Esophagus muscularis mucosa (tissue), 4 donors: Measurements from ENCODE around the gene DIO3. TPM values are rescaled to one million over a fixed set of nuclear protein-coding genes. Genes with fewer than 3 reads are reported as not detected.

Experiments
- DNase-seq: peaks from one replicate; pipeline ENCODE4 v3.0.0-alpha.2; 2017; ENCODE audit errors: extremely low spot score
- H3K27ac ChIP-seq, 4 donors: fragments of 200-600 bp; sonication (generic); replicated peaks in 1 of 4; 1 replicate in 3 of 4; 2 replicates in 1 of 4; pipeline ENCODE4 v1.5.1; 2016 to 2019; ENCODE audit warnings: mild to moderate bottlenecking in 1 of 4
- H3K27me3 ChIP-seq, 4 donors: fragments of 200-600 bp; sonication (generic); one replicate each; pipeline versions ENCODE4 v1.5.1 to v1.6.0; 2016 to 2019
- H3K36me3 ChIP-seq, 4 donors: fragments of 200-600 bp; sonication (generic); one replicate each; pipeline ENCODE4 v1.5.1; 2016 to 2019
- H3K4me1 ChIP-seq, 4 donors: fragments of 200-600 bp; sonication (generic); one replicate each; pipeline ENCODE4 v1.5.1; 2016 to 2019
- H3K4me3 ChIP-seq, 4 donors: fragments of 200-600 bp; sonication (generic); 1 replicate in 2 of 4; 2 replicates in 2 of 4; pipeline ENCODE4 v1.5.1; 2016 to 2019; ENCODE audit warnings: mild to moderate bottlenecking in 4 of 4, moderate library complexity in 1 of 4
- H3K9me3 ChIP-seq, 4 donors: fragments of 200-600 bp; sonication (generic); 1 replicate in 3 of 4; 2 replicates in 1 of 4; pipeline ENCODE4 v1.5.1; 2016 to 2019
- CTCF ChIP-seq, 3 experiments: fragments of 200-600 bp in 2 of 3; fragments of 450-650 bp in 1 of 3; sonication (generic) in 2 of 3; IDR thresholded peaks; one replicate each; pipeline ENCODE4 v1.5.1; 2017 to 2019; ENCODE audit warnings: antibody characterized with exemption in 3 of 3, mild to moderate bottlenecking in 2 of 3, moderate library complexity in 1 of 3
- EP300 ChIP-seq: sonication (generic); formaldehyde crosslinking; IDR thresholded peaks from one replicate; pipeline ENCODE4 v1.6.1; 2017; ENCODE audit warnings: antibody characterized with exemption
- POLR2A ChIP-seq: fragments of 450-650 bp; IDR thresholded peaks from one replicate; pipeline ENCODE4 v1.6.1; 2017; ENCODE audit warnings: antibody characterized with exemption, moderate library complexity, mild to moderate bottlenecking, low read depth
- POLR2AphosphoS5 ChIP-seq, 2 donors: sonication (generic); formaldehyde crosslinking; IDR thresholded peaks; one replicate each; pipeline ENCODE4 v1.6.1; 2017; ENCODE audit warnings: antibody characterized with exemption in 2 of 2
- WGBS: methylation state at CpG from one replicate; pipeline ENCODE4 v1.1.5; 2018; 5-methylcytosine and 5-hydroxymethylcytosine counted together
- intact Hi-C: fragments of 100-400 bp; cut with DNase I; formaldehyde crosslinking; loops from one replicate; pipeline ENCODE4 v1.15.1; 2023
- total RNA-seq, 4 donors: library from RNA; depleted of rRNA; stranded (reverse); fragments of >200 nt; gene quantifications; one replicate each; pipeline versions ENCODE4 v1.1.0 to v1.2.1, GENCODE V29; 2016

The DIO3 gene
- total RNA-seq, 4 donors from 2014 or later: 0.99 to 1.7 (median 1.2) TPM

GRCh38 chr14:101589486-101590015 lies 28.3 kb downstream of the DIO3 start:
- no peak for DNase-seq
- no peaks in the 10 kb centered on the region for H3K36me3 ChIP-seq
- WGBS: 70% methylated on average over 3 of the region's 3 CpGs
- intact Hi-C loops: no loop called here
- TF ChIP-seq EP300 (no peak), POLR2A (no peak), CTCF (IDR thresholded peaks at IDR 0.05) (no peak), POLR2AphosphoS5 (IDR thresholded peaks at IDR 0.05) (no peak)
- H3K4me3 ChIP-seq: no peak overlapping the region
- no peaks in the 10 kb centered on the region for H3K4me1 ChIP-seq
- no peak overlapping the region for H3K27ac ChIP-seq
- H3K9me3 ChIP-seq: peaks cover 0 to 2% (median 0%) of the 10 kb centered on the region in 4 donors
- H3K27me3 ChIP-seq: peaks cover 0 to 15% (median 0%) of the 10 kb centered on the region in 4 donors

GRCh38 chr14:101590062-101590461 lies 28.8 kb downstream of the DIO3 start:
- H3K36me3 ChIP-seq: no peaks in the 10 kb centered on the region
- H3K4me3 ChIP-seq: no peak overlapping the region
- H3K9me3 ChIP-seq: peaks cover 0 to 6% (median 1%) of the 10 kb centered on the region in 4 donors
- H3K27me3 ChIP-seq: peaks cover 0 to 11% (median 0%) of the 10 kb centered on the region in 4 donors
- intact Hi-C loops: no loop called here
- DNase-seq: no peak
- no peak overlapping the region for H3K27ac ChIP-seq
- WGBS: 94% methylated on average over 2 of the region's 9 CpGs
- H3K4me1 ChIP-seq: no peaks in the 10 kb centered on the region
- TF ChIP-seq CTCF (IDR thresholded peaks at IDR 0.05): no peak
- TF ChIP-seq POLR2AphosphoS5 (IDR thresholded peaks at IDR 0.05): no peak
- TF ChIP-seq POLR2A: no peak

- Histone ChIP-seq H3K9me3 (peaks cover 0 to 6% (median 3%) of the 10 kb centered on the region in 4 donors), H3K4me1 (no peaks in the 10 kb centered on the region), H3K27ac (no peak overlapping the region), H3K27me3 (peaks cover 0 to 7% (median 0%) of the 10 kb centered on the region in 4 donors), H3K36me3 (no peaks in the 10 kb centered on the region), H3K4me3 (no peak overlapping the region)
- TF ChIP-seq EP300: no peak
- TF ChIP-seq POLR2AphosphoS5 (IDR thresholded peaks at IDR 0.05): no peak
- no peak for TF ChIP-seq CTCF (IDR thresholded peaks at IDR 0.05)
- no peak for TF ChIP-seq POLR2A
- intact Hi-C loops: no loop called here
- DNase-seq: no peak
- WGBS: 92% methylated on average over 13 of the region's 14 CpGs
Measured at GRCh38 chr14:101590616-101591015, 29.3 kb downstream of the DIO3 start.

- WGBS: 67% methylated on average over 4 of the region's 5 CpGs
- Histone ChIP-seq H3K27ac (no peak overlapping the region), H3K36me3 (no peaks in the 10 kb centered on the region), H3K9me3 (peaks cover 0 to 6% (median 3%) of the 10 kb centered on the region in 4 donors), H3K27me3 (peaks cover 0 to 2% (median 0%) of the 10 kb centered on the region in 4 donors), H3K4me1 (no peaks in the 10 kb centered on the region), H3K4me3 (no peak overlapping the region)
- intact Hi-C loops: no loop called here
- TF ChIP-seq CTCF (IDR thresholded peaks at IDR 0.05) (no peak), POLR2AphosphoS5 (IDR thresholded peaks at IDR 0.05) (no peak), POLR2A (no peak), EP300 (no peak)
- no peak for DNase-seq
Measured at GRCh38 chr14:101591121-101591520, 29.8 kb downstream of the DIO3 start.

- intact Hi-C loops: no loop called here
- no peak overlapping the region for H3K27ac ChIP-seq
- WGBS: 92% methylated on average over 5 of the region's 5 CpGs
- peaks cover 0 to 6% (median 3%) of the 10 kb centered on the region in 4 donors for H3K9me3 ChIP-seq
- no peak for DNase-seq
- H3K4me1 ChIP-seq: no peaks in the 10 kb centered on the region
- no peak overlapping the region for H3K4me3 ChIP-seq
- H3K36me3 ChIP-seq: no peaks in the 10 kb centered on the region
- H3K27me3 ChIP-seq: no peaks in the 10 kb centered on the region
- TF ChIP-seq POLR2AphosphoS5 (IDR thresholded peaks at IDR 0.05) (no peak), POLR2A (no peak), CTCF (IDR thresholded peaks at IDR 0.05) (no peak)
Measured at GRCh38 chr14:101591582-101591981, 30.3 kb downstream of the DIO3 start.
